Suprapubic skin (tissue), 4 donors: ENCODE data around the gene OR10A3. TPM values are rescaled to one million over a fixed set of nuclear protein-coding genes. Genes with fewer than 3 reads are reported as not detected.

Experiments
- DNase-seq, 2 donors: peaks; one replicate each; pipeline ENCODE4 v3.0.0-alpha.2; 2019; ENCODE audit warnings: low spot score in 2 of 2
- H3K27ac ChIP-seq: fragments of 200-600 bp; sonication (generic); one replicate; pipeline ENCODE4 v1.5.1; 2019
- H3K27me3 ChIP-seq: fragments of 200-600 bp; sonication (generic); one replicate; pipeline ENCODE4 v1.5.1; 2019
- H3K36me3 ChIP-seq: fragments of 200-600 bp; sonication (generic); one replicate; pipeline ENCODE4 v1.5.1; 2019
- H3K4me1 ChIP-seq: fragments of 200-600 bp; sonication (generic); one replicate; pipeline ENCODE4 v1.5.1; 2019
- H3K4me3 ChIP-seq: fragments of 200-600 bp; sonication (generic); one replicate; pipeline ENCODE4 v1.5.1; 2019; ENCODE audit warnings: mild to moderate bottlenecking
- H3K9me3 ChIP-seq: fragments of 200-600 bp; sonication (generic); one replicate; pipeline ENCODE4 v1.5.1; 2019
- CTCF ChIP-seq, 2 donors: fragments of 200-600 bp in 1 of 2; fragments of 450-650 bp in 1 of 2; sonication (generic) in 1 of 2; IDR thresholded peaks; one replicate each; pipeline ENCODE4 v1.5.1; 2016 to 2019; ENCODE audit warnings: antibody characterized with exemption in 2 of 2, mild to moderate bottlenecking in 1 of 2, moderate library complexity in 1 of 2
- EP300 ChIP-seq: sonication (generic); formaldehyde crosslinking; IDR thresholded peaks from one replicate; pipeline ENCODE4 v1.6.1; 2017; ENCODE audit warnings: antibody characterized with exemption
- POLR2A ChIP-seq, 2 donors: fragments of 450-650 bp; IDR thresholded peaks; one replicate each; pipeline ENCODE4 v1.6.1; 2017; ENCODE audit warnings: antibody characterized with exemption in 2 of 2, mild to moderate bottlenecking in 2 of 2, moderate library complexity in 2 of 2
- POLR2AphosphoS5 ChIP-seq, 3 donors: sonication (generic); formaldehyde crosslinking; IDR thresholded peaks; one replicate each; pipeline ENCODE4 v1.6.1; 2017; ENCODE audit warnings: antibody characterized with exemption in 3 of 3
- WGBS: methylation state at CpG from one replicate; pipeline ENCODE4 v1.1.5; 2018; 5-methylcytosine and 5-hydroxymethylcytosine counted together
- total RNA-seq, 4 donors: library from RNA; depleted of rRNA; stranded (reverse); fragments of >200 nt; gene quantifications; one replicate each; pipeline ENCODE4 v1.1.0, GENCODE V29; 2016

Gene OR10A3
- total RNA-seq, 4 donors from 2014 or later: not detected

- no peak for DNase-seq
- Histone ChIP-seq H3K36me3 (no peaks in the 10 kb centered on the region), H3K9me3 (peaks cover 6% of the 10 kb centered on the region), H3K27me3 (no peaks in the 10 kb centered on the region), H3K27ac (no peak overlapping the region), H3K4me3 (no peak overlapping the region), H3K4me1 (no peaks in the 10 kb centered on the region)
- TF ChIP-seq EP300 (no peak), CTCF (IDR thresholded peaks at IDR 0.05) (no peak), POLR2AphosphoS5 (IDR thresholded peaks at IDR 0.05) (no peak), POLR2A (IDR thresholded peaks at IDR 0.05) (no peak)
- 78% methylated on average over 5 of the region's 5 CpGs for WGBS
Observed at GRCh38 chr11:7941146-7941545, 362 bp downstream of the OR10A3 start.

DNA sequence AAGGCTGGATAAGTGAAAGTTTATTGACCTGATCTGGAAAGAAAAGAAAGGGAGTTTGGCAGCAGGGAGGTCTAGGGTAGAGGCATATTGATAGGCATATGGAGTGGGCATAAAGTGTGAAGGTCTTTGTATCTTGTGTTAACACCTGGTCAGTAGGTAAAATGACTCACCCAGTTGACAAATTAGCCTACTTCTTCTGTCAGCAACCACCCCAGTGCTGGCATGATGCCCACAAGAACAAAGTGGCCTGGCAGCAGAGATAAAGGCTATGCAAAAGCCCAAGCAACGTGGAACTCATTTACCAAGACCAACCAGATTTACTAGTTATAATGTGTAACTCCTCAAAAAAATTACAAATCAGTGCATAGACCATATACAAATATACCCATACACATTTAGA is 4.9 kb downstream of the OR10A3 start:
- H3K4me3 ChIP-seq: no peak overlapping the region
- H3K36me3 ChIP-seq: no peaks in the 10 kb centered on the region
- WGBS: 23% methylated on average over 1 of the region's 1 CpG
- no peaks in the 10 kb centered on the region for H3K4me1 ChIP-seq
- no peaks in the 10 kb centered on the region for H3K9me3 ChIP-seq
- no peak for TF ChIP-seq POLR2A (IDR thresholded peaks at IDR 0.05)
- TF ChIP-seq EP300: no peak
- no peak for TF ChIP-seq POLR2AphosphoS5 (IDR thresholded peaks at IDR 0.05)
- no peak for TF ChIP-seq CTCF (IDR thresholded peaks at IDR 0.05)
- H3K27ac ChIP-seq: no peak overlapping the region
- H3K27me3 ChIP-seq: no peaks in the 10 kb centered on the region
- no peak for DNase-seq

DNA sequence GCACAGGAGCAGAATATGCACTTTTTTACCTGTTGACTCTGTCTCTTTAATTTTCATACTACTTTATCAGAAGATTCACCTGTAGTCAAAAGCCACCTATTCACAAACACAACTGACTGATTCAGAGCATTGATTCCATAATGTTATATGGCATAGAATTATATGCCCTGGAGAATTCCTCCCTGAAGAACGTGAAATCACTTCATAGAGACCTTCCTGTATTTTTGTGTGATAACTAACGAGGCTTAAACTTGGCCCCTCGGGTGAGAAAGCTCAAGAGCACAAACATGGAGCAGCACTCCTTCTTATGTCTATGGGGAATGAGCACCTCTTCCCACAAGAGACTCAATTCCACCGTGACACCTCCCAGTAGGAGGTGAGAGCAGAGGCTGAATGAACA is 10.3 kb downstream of the OR10A3 start, which contains the start of gene OR10A6:
OR10A6 (minus strand) TSS at position 101 of the 400 bp plus-strand sequence. CDS start 2,606 bp downstream, outside the sequence.
- DNase-seq: no peak
- H3K27ac ChIP-seq: no peak within 1 kb of the TSS
- 76% methylated on average over 4 of the region's 4 CpGs for WGBS
- TF ChIP-seq CTCF (IDR thresholded peaks at IDR 0.05): no peak
- no peak for TF ChIP-seq EP300
- no peaks in the 10 kb centered on the region for H3K27me3 ChIP-seq
- H3K9me3 ChIP-seq: no peaks in the 10 kb centered on the region
- no peak within 1 kb of the TSS for H3K4me3 ChIP-seq
- H3K36me3 ChIP-seq: no peaks in the 10 kb centered on the region
- H3K4me1 ChIP-seq: no peaks in the 10 kb centered on the region

- Histone ChIP-seq H3K9me3 (no peaks in the 10 kb centered on the region), H3K36me3 (no peaks in the 10 kb centered on the region), H3K4me3 (no peak overlapping the region), H3K27me3 (peaks cover 3% of the 10 kb centered on the region), H3K4me1 (no peaks in the 10 kb centered on the region), H3K27ac (no peak overlapping the region)
- TF ChIP-seq CTCF (IDR thresholded peaks at IDR 0.05) (no peak), POLR2AphosphoS5 (IDR thresholded peaks at IDR 0.05) (no peak), EP300 (no peak), POLR2A (IDR thresholded peaks at IDR 0.05) (no peak)
- WGBS: 87% methylated on average over 6 of the region's 6 CpGs
- no peak for DNase-seq
Observed at GRCh38 chr11:7927635-7928034, 13.9 kb downstream of the OR10A3 start.

- Histone ChIP-seq H3K27ac (no peak overlapping the region), H3K27me3 (peaks cover 3% of the 10 kb centered on the region), H3K9me3 (no peaks in the 10 kb centered on the region), H3K36me3 (no peaks in the 10 kb centered on the region), H3K4me1 (no peaks in the 10 kb centered on the region), H3K4me3 (no peak overlapping the region)
- WGBS: 82% methylated on average over 2 of the region's 2 CpGs
- DNase-seq: no peak
- no peak for TF ChIP-seq CTCF (IDR thresholded peaks at IDR 0.05)
- TF ChIP-seq POLR2AphosphoS5 (IDR thresholded peaks at IDR 0.05): no peak
- TF ChIP-seq POLR2A (IDR thresholded peaks at IDR 0.05): no peak
- TF ChIP-seq EP300: no peak
Observed at GRCh38 chr11:7924536-7924935, 17.0 kb downstream of the OR10A3 start.
